Hepatocyte (in vitro differentiated cells): Measurements from ENCODE around the gene ADAMTS2.

Experiments used
- EZH2 ChIP-seq: fragments of 200-600 bp; sonication (generic); IDR thresholded peaks from 2 replicates; pipeline ENCODE4 v1.6.1; 2016; ENCODE audit warnings: antibody characterized with exemption, mild to moderate bottlenecking, borderline replicate concordance
- TF ChIP-seq, protein P1 (sequence below): fragments of 200-600 bp; sonication (generic); IDR thresholded peaks from 2 replicates; pipeline ENCODE4 v1.5.1; 2016; ENCODE audit warnings: antibody characterized with exemption, mild to moderate bottlenecking; ENCODE audit not compliant: poor library complexity

GRCh38 chr5:179153921-179154345, 191.3 kb downstream of the ADAMTS2 start:
- TF ChIP-seq, protein P1, sequence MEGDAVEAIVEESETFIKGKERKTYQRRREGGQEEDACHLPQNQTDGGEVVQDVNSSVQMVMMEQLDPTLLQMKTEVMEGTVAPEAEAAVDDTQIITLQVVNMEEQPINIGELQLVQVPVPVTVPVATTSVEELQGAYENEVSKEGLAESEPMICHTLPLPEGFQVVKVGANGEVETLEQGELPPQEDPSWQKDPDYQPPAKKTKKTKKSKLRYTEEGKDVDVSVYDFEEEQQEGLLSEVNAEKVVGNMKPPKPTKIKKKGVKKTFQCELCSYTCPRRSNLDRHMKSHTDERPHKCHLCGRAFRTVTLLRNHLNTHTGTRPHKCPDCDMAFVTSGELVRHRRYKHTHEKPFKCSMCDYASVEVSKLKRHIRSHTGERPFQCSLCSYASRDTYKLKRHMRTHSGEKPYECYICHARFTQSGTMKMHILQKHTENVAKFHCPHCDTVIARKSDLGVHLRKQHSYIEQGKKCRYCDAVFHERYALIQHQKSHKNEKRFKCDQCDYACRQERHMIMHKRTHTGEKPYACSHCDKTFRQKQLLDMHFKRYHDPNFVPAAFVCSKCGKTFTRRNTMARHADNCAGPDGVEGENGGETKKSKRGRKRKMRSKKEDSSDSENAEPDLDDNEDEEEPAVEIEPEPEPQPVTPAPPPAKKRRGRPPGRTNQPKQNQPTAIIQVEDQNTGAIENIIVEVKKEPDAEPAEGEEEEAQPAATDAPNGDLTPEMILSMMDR: no peak
- TF ChIP-seq EZH2: no peak
